Middle frontal gyrus (tissue), 1 donor: Measurements from ENCODE around the gene VGLL2.

ENCODE experiments used
- DNase-seq: peaks from one replicate; pipeline ENCODE4 v3.0.0-alpha.2; 2015; ENCODE audit warnings: low spot score; ENCODE audit errors: extremely low spot score

VGLL2 gene

GRCh38 chr6:117317261-117317660, 51.9 kb downstream of the VGLL2 start:
- DNase-seq: no peak
